ENCODE results near the gene SHLD2. TPM values are rescaled to one million over a fixed set of nuclear protein-coding genes. Genes with fewer than 3 reads are reported as not detected.
A peak's percentile ranks its signal among the peaks of the same experiment; 100 is the strongest.
"Not testable (repeated sequence)": the region's sequence is repeated elsewhere in the genome, so short reads cannot be mapped to it uniquely, and the experiment has no call there.

Gene SHLD2
- total RNA-seq, 1 donor: 45.7 TPM

DNA sequence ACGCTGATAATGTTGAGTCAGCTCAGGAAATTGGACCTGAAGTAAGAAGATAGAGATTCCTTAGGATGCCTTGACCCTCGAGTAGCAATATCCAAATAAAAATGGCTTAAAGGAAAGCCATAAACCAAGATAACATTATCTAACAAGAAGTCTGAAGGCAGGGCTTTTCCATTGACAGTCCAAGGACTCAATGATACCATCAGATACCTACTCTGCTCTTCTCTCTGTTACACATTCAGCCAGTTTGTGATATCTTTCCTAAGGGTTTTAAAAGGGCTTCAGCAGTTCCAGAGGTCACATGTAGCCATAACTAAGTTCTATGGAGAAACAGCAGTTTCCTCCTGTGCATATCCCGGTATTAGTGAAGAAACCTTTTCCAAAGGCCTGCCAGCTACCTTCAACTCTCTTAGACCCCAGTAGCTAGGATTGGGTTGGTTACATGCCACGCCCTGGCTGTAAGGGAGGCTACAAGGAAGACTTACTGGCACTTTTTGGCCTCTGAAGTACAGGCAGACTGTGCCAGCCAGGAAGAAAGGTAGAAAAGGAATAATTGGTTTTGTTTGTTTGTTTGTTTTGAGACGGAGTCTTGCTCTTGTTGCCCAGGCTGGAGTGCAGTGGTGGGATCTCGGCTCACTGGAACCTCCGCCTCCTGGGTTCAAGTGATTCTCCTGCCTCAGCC, 10.6 kb downstream of the SHLD2 start:
- TF ChIP-seq, protein P1, sequence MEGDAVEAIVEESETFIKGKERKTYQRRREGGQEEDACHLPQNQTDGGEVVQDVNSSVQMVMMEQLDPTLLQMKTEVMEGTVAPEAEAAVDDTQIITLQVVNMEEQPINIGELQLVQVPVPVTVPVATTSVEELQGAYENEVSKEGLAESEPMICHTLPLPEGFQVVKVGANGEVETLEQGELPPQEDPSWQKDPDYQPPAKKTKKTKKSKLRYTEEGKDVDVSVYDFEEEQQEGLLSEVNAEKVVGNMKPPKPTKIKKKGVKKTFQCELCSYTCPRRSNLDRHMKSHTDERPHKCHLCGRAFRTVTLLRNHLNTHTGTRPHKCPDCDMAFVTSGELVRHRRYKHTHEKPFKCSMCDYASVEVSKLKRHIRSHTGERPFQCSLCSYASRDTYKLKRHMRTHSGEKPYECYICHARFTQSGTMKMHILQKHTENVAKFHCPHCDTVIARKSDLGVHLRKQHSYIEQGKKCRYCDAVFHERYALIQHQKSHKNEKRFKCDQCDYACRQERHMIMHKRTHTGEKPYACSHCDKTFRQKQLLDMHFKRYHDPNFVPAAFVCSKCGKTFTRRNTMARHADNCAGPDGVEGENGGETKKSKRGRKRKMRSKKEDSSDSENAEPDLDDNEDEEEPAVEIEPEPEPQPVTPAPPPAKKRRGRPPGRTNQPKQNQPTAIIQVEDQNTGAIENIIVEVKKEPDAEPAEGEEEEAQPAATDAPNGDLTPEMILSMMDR (IDR thresholded peaks at IDR 0.05; ENCODE audit: insufficient read depth, low read length): no peak
- no peak for DNase-seq (ENCODE audit: low read depth)

DNA sequence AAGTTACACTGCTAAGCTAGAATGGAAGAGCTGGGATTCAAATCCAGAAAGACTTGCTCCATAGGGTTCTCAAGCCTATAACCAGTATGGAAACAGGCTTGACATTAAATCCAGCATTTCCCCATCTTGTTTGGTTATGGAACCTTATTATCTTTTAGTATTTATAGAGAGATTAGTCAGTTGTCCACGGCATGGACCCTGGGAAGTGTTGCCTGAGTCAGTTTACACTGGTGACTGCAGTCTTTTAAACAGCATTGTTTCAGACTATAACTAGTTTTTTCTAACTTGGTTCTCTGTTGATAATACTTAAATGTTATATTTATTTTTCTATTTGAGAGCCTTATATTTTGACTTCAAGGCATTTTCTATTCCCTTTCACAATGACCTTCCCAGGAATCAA, 23.1 kb downstream of the SHLD2 start:
- H3K4me3 ChIP-seq (ENCODE audit: low read depth, low read length); DNase-seq (ENCODE audit: low read depth): not testable (repeated sequence)

More for the DNA sequence above, 10.6 kb downstream of the SHLD2 start:
- H3K4me3 ChIP-seq (ENCODE audit: low read depth, low read length): no peak overlapping the region

DNA sequence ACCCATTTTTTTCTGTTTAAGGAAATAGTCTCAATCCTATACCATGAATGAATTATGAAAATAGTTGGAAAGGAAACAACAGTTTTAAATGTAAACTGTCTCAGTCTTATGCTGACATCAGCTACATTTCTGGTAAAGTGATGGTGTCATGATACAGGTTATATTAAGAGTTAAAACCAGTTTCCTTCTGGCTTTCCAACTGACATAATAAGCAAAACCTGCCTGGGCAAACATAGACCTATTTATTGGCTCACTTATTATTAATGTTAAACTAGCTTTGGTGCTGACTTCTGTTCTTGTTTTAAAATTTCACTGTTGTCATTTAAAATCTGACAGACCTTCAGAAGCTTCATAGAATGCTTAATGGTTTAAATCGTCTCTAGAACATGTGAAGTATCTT, 24.0 kb downstream of the SHLD2 start:
- DNase-seq (ENCODE audit: low read depth); H3K4me3 ChIP-seq (ENCODE audit: low read depth, low read length): not testable (repeated sequence)

DNA sequence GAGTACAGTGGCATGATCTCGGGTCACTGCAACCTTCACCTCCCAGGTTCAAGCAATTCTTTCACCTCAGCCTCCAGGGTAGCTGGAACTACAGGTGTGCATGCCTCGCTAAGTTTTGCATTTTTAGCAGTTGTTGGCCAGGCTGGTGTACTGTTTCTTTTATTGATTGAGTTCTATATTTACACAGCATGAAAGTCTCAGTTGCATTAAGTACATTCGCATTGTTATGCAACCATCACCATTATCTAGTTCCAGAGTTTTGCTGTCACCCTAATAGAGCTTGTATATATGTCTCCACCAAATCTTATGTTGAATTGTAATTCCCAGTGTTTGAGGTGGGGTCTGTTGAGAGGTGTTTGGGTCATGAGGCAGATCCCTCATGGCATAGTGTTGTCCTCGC, 28.3 kb downstream of the SHLD2 start:
- H3K4me3 ChIP-seq (ENCODE audit: low read depth, low read length); DNase-seq (ENCODE audit: low read depth): not testable (repeated sequence)

DNA sequence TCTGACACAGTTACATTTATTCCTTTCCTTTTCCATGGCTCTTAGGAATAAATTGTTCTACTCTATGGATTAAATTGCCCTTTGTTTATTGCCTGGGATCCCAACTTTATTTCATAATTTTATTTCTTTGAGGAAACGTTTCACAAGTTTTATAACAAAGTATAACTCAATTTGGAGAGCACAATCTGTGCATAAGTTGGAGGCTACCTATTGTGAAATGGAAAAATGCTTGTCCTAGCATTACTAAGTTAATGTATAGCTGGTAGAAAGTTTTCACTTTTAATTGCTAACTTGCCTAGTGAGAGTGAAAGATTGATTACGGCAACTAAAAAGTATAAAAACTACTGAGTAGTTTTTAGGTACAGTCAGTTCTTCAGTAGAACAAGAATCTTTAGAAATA, 32.0 kb downstream of the SHLD2 start:
- H3K4me3 ChIP-seq (ENCODE audit: low read depth, low read length); DNase-seq (ENCODE audit: low read depth): not testable (repeated sequence)

DNA sequence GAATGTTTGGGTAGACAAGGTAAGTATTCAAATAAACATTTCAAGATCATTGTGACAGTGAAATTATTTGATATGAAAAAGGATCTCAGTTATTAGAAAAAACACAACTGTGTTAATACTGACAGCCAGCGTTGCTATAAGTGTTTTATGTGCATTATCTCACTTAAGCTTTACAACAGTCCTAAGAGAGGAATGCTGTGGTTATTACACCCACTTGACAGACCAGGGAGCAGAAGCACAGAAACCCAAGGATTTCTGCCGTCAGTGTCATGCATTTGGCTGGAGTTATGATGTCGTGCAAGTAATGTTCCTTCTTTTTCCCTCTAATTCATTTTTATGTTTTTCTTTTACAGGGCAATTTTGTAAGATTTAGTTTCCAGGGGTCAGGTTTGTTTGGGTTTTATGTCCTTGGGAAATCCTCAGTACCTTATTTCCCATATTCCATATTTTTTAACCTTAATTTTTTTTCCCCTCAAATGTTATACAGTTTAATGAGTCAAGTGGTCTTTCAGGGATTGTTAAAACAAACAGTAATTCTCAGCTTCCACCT, 32.7 kb downstream of the SHLD2 start:
- not testable (repeated sequence) for H3K4me3 ChIP-seq (ENCODE audit: low read depth, low read length); DNase-seq (ENCODE audit: low read depth)

DNA sequence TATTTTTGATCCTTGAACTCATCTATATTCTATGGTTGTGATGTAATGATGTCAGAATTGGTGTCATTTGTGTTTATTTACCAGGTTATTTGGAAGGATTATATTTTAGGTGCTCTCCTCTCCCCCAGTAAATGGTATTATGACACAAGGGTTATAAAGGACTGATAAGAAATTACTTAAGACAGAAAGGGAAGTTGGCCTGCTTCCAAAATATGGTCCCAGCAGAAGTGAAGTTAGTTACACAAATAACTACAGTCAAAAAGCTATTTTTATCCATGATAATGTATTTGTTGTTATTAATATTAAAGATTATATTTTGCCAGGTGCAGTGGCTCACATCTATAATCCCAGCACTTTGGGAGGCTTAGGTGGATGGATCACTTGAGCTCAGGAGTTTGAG, 37.2 kb downstream of the SHLD2 start:
- DNase-seq (ENCODE audit: low read depth): peak; percentile 47
- H3K4me3 ChIP-seq (ENCODE audit: low read depth, low read length): not testable (repeated sequence)

DNA sequence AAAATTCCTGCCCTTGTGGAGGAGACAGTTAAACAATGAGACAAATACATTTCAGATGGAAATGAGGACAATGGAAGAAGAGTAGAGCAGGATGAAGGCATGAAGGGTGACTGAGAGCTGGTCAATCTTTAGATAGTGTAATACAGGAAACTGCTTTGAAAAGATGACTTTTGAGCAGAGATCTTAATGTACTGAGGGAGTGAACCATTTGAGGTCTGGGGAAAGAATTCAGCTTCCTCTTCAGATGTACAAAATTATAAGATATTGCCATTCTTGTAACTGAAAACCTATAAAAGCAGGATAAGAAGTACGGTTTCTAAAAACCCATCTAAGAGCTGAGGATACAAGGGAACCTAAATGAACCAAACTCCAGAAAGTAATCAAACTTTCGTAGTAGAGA, 38.9 kb downstream of the SHLD2 start:
- H3K4me3 ChIP-seq (ENCODE audit: low read depth, low read length); DNase-seq (ENCODE audit: low read depth): not testable (repeated sequence)

DNA sequence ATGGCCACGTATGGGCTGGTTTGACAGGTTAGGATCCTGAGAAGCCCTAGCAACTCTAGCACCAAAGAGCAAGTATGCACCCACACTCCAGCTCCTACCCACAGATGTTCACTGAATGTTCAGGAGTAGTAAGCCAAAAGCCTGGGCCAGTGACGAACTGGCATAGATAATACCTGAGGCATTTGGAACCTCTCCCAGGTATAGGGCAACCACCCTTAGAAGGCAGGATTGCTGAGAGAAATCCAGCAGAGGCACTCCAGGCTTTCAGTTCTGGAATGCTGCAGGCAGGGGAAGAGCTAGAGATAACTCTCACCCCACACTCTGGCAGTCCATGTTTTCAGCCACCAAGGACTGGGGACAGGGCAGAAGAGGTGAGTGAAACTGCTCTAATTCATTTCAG, 39.4 kb downstream of the SHLD2 start:
- DNase-seq (ENCODE audit: low read depth); H3K4me3 ChIP-seq (ENCODE audit: low read depth, low read length): not testable (repeated sequence)

DNA sequence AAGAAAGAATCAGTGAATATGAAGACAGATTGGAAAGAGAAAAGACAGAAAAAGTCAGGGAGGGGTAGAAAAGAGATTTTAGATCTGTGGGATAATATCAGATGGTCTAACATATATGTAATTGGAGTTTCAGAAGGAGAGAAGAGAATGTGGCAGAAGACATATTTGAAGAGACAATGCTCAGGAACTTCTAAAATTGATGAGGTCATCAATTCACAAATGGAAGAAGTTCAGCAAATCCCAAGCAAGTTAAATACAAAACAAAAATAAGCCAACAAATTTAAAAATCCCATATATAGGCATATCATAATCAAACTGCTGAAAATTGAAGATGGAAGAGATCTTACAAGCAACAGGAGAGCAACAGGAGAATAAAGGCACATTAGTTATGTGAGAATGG, 42.5 kb downstream of the SHLD2 start:
- DNase-seq (ENCODE audit: low read depth): not testable (repeated sequence)

DNA sequence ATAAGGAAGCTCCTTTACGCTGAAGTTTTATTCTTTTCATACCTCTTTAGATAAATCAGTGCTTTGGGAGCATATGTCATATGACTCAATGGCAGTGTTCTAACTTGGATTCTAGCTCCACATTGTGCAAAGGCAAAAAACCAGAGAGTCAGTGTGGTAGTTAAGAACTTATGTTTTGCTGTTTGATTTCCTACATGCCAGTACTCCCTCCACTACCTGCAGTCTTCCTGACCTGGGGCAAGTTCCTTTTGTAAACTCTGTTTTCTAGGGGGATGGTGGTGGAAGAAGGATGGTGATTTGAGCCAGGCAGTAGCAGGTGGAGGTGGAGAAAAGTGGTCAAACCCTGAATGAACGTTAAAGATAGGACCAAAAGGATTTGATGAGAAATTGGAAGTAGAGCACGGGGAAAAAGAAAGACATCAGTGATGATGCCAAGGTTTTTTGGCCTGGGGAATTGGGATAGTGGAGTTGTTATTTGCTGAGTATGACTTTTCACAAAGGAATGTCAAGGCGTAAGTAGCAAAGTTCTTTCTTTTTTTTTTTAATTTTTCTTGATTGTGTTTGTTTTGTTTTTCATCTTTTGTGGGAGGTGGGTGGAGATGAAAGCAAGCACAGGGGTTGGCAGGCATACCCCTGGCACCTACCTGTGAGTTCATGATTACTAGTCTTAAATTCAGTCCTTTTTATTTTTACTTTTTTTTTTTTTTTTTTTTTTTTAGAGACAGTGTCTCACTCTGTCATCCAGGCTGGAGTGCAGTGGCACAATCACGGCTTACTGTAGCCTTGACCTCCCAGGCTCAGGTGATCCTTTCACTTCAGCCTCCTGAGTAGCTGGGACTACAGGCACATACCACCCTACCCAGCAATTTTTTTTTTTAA, 47.5 kb downstream of the SHLD2 start:
- not testable (repeated sequence) for H3K4me3 ChIP-seq (ENCODE audit: low read depth, low read length)

More for the DNA sequence above, 42.5 kb downstream of the SHLD2 start:
- not testable (repeated sequence) for H3K4me3 ChIP-seq (ENCODE audit: low read depth, low read length)

DNA sequence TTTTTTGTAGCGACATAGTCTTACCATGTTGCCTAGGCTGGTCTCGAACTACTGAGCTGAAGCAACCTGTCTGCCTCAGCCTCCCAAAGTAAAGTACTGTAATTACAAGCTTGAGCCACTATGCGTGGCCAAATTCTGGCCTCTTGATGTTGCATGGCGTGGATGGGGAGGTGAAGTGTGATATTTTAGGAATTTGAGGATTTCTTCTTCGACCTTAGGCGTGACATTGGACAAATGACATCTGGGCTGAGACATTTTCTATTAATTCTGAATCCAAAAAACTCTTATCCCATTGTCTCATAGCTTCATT, 48.1 kb downstream of the SHLD2 start:
- DNase-seq (ENCODE audit: low read depth): peak; percentile 5
- not testable (repeated sequence) for H3K4me3 ChIP-seq (ENCODE audit: low read depth, low read length)

More for the DNA sequence above, 47.5 kb downstream of the SHLD2 start:
- peak; percentile 70 for DNase-seq (ENCODE audit: low read depth)

DNA sequence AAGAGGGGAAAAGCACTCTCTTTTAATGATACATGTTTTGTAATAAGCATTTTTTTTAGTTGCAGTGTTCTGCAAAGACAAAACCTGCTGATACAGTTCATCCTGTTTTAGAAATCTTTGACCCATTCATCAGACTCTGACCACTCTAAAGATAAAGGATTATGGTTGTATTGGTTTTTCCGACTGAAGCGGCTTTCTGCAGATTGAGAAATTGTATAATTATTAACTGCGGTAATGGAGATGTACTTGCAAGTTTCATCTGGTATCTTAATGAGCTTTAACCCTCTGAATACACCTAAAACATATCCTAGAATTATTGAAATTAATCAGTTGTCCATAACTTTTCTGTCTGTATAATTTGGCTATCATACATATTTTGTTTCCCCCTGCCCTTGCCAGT, 50.6 kb downstream of the SHLD2 start:
- not testable (repeated sequence) for DNase-seq (ENCODE audit: low read depth); H3K4me3 ChIP-seq (ENCODE audit: low read depth, low read length)

DNA sequence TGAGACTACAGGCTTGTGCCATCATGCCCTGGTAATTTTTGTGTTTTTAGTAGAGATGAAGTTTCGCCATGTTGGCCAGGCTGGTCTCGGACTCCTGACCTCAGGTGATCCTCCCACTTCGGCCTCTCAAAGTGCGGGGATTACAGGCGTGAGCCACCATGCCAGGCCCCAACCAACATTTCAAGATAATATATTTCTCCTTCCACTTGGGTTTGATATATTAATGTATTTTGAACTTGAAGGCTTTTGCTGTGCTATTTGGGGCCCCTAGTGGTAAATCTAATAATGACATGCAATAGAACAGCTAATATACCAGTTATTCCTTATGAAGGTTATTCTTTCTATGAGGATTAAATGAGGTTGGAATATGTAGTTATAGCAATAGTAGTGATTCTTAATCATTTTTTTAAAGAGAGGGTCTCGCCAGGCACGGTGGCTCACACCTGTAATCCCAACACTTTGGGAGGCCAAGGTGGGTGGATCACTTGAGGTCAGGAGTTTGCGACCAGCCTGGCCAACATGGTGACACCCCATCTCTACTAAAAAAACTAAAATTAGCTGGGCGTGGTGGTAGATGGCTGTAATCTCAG, 54.1 kb downstream of the SHLD2 start:
- not testable (repeated sequence) for DNase-seq (ENCODE audit: low read depth); H3K4me3 ChIP-seq (ENCODE audit: low read depth, low read length)

DNA sequence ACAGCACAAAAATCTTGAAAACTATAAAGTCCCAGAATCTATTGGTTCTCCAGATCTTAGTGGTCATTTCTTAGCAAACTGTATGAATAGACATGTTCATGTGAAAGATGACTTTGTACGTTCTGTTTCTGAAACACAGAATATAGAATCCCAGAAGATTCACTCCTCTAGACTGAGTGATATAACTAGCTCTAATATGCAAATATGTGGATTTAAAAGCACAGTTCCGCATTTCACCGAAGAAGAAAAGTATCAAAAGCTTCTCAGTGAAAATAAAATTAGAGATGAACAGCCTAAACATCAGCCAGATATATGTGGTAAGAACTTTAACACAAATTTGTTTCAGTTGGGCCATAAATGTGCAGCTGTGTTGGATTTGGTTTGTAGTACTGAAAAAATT, 56.5 kb downstream of the SHLD2 start:
- not testable (repeated sequence) for H3K4me3 ChIP-seq (ENCODE audit: low read depth, low read length); DNase-seq (ENCODE audit: low read depth)

DNA sequence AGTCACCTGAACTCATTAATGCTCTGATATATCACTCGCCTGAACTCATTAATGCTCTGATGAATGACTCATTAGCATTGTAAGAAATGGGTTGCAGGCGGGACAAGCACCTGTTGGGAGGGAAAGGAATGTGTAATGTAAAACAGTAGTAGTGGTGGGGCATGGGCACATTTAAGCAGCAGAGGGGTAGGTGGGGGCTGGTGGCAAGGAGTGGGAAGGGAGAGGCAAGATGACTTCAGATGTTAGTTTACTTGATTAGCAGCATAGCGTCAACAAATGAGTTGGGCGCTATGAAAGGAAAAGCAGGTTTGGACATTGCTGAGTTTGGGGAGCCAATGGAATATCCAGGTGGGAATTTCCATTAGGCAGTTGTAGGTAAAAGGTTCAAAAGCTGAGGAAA, 61.8 kb downstream of the SHLD2 start:
- H3K4me3 ChIP-seq (ENCODE audit: low read depth, low read length); DNase-seq (ENCODE audit: low read depth): not testable (repeated sequence)

DNA sequence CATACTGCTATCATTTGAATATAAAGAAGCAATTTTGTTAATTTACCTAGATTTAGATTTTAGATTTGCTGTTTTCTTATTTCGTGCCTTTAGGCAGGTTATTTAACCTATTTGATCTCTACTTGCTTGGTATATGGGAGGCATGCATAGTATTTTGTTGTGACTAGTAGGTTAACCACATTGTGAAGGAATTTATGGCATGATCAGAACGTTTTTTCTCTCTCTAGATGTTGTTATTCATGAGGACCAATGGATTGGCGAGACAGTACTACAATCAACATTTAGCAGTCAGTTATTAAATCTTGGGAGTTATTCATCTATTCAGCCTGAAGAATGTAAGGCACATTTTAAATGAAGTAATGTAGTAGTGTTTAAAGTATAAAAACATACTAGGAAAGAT, 62.8 kb downstream of the SHLD2 start:
- H3K4me3 ChIP-seq (ENCODE audit: low read depth, low read length): not testable (repeated sequence)
- peak; percentile 8 for DNase-seq (ENCODE audit: low read depth)

Data from fibroblast of the aortic adventitia (primary cell).